LNCAP (cell line): Measurements from ENCODE around the gene TMPO.

ENCODE experiments used
- CTCF ChIP-seq: fragments of 450-650 bp; IDR thresholded peaks from 2 replicates; pipeline ENCODE4 v1.5.1; 2017; ENCODE audit warnings: mild to moderate bottlenecking

TMPO gene, protein sequence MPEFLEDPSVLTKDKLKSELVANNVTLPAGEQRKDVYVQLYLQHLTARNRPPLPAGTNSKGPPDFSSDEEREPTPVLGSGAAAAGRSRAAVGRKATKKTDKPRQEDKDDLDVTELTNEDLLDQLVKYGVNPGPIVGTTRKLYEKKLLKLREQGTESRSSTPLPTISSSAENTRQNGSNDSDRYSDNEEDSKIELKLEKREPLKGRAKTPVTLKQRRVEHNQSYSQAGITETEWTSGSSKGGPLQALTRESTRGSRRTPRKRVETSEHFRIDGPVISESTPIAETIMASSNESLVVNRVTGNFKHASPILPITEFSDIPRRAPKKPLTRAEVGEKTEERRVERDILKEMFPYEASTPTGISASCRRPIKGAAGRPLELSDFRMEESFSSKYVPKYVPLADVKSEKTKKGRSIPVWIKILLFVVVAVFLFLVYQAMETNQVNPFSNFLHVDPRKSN

GRCh38 chr12:98515287-98516110 lies at the start of gene TMPO:
Gene TMPO (plus strand): TSS chr12:98515590. CDS start chr12:98515868, 278 bp downstream.
- TF ChIP-seq CTCF: no peak

GRCh38 chr12:98465950-98466602 lies 49.3 kb upstream of the TMPO start:
- TF ChIP-seq CTCF: no peak

DNA sequence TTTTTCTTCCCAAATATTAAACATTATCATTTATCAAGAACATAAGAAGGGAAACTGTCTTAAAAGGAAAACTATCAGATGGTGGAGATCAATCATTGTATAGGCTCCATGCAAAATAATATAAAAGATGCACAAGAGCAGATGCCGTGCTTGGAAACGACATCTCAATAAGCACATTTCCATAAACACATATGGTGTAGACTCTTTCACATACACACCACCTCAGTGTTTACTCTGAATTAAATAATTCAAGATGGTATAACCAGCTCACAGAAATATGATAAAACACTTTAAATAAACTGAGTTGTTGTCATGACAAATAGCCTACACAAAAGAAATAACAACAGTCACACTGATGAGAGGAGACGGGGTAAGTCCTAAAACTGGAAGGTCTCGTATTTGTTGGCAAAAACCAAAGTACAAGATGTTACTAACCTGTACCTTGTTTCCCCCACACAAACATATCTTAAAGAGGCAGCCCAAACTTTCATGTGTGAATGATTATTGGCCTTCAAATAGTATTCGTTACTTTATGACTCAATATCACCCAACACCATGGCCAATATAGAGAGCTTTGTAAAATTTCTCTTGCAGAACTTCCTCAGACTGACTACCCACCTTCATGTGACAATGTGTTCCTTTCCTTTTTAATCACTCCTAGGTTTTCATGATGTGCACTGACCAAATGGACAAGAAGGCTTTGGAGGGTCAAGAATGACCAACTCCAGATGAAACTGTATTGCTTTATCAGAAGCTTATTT lies 48.6 kb upstream of the TMPO start:
- no peak for TF ChIP-seq CTCF

DNA sequence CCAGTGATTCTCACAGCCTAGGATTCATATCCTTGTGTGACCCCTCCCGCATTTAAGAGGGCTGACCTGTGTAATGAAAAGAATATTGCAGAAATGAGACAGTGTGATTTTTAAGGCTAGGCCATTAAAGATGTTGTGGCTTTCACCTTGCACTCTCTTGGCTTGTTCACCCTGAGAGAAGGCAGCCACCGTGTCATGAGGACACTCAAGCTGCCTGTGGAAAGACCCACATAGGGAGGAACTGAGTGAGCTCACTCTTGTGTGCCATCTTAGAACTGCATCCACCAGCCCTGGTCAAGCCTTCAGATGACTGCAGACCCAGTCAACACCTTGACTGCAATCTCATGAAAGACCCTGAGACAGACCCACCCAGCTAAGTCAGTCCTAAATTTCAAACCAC lies 46.3 kb upstream of the TMPO start:
- TF ChIP-seq CTCF: no peak

GRCh38 chr12:98470469-98471082 lies 44.8 kb upstream of the TMPO start:
- TF ChIP-seq CTCF: no peak

GRCh38 chr12:98471085-98471484 lies 44.3 kb upstream of the TMPO start:
- no peak for TF ChIP-seq CTCF
